Measurements from ENCODE around the gene POC5. TPM values are rescaled to one million over a fixed set of nuclear protein-coding genes. Genes with fewer than 3 reads are reported as not detected.

POC5 gene
- total and polyA plus RNA-seq, 2 of the 13 experiments (the other 11 are each of a cell fraction or from before 2014, with no cell fraction given), result 6.9 to 9.3 TPM

- ATAC-seq (peak; percentile 81), FAIRE-seq (no peak), DNase-seq (ENCODE audit: low spot score) (no peak)
- Histone ChIP-seq H3K9ac (ENCODE audit: insufficient read depth, low read depth, low read length) (no peak overlapping the region), H4K20me1 (ENCODE audit: insufficient read depth, low read length) (no peaks in the 10 kb centered on the region), H3K4me1 (ENCODE audit: insufficient read depth, low read length) (no peaks in the 10 kb centered on the region), H3K27me3 (ENCODE audit: control insufficient read depth in 1 of 2, insufficient read depth in 2 of 2, low read length in 2 of 2) (peaks cover 0 to 16% of the 10 kb centered on the region in 2 experiments; a peak in 1 of 5 replicates), H3K4me3 (replicated peaks in 1 of 3; ENCODE audit: insufficient read depth in 1 of 3, low read depth in 2 of 3, low read length in 3 of 3) (peak overlapping the region in 2 of 3 experiments; percentile 35 to 40; a peak in 2 of 6 replicates), H3K27ac (ENCODE audit: extremely low read length, insufficient read depth, low read length) (no peak overlapping the region), H3K79me2 (ENCODE audit: insufficient read depth, low read length) (no peaks in the 10 kb centered on the region), H3K9me3 (ENCODE audit: low read length) (no peaks in the 10 kb centered on the region), H3K36me3 (replicated peaks in 1 of 2; ENCODE audit: control insufficient read depth in 1 of 2, insufficient read depth in 2 of 2, low read length in 2 of 2) (no peaks in the 10 kb centered on the region), H3K4me2 (ENCODE audit: low read depth, low read length) (peak overlapping the region; percentile 49), H2AFZ (ENCODE audit: low read length) (no peak overlapping the region)
- ChIA-PET POLR2A (no interaction called here), CTCF (ENCODE audit: low intra/inter-chr PET ratio, low total read pairs) (no interaction called here)
- 24% methylated on average over 6 of the region's 9 CpGs for WGBS (ENCODE audit: low lambda C conversion rate)
- in situ Hi-C loops (cut with HindIII; ENCODE audit: extremely low pct_ligation_motif_present, low pct_unique_long_range_greater_than_20kb), result no loop called here
- intact Hi-C loops (cut with micrococcal nuclease; ENCODE audit: unreplicated experiment), result no loop called here
- TF ChIP-seq SRSF1 (optimal IDR thresholded peaks at IDR 0.05; ENCODE audit: low read depth, low read length) (no peak), REXO4 (CRISPR knock-in tag; IDR thresholded peaks at IDR 0.05; ENCODE audit: borderline replicate concordance) (no peak), ZBTB38 (CRISPR knock-in tag; IDR thresholded peaks at IDR 0.05) (no peak), ZNF235 (CRISPR knock-in tag; IDR thresholded peaks at IDR 0.05; ENCODE audit: borderline replicate concordance) (no peak), ZEB1 (IDR thresholded peaks at IDR 0.05; ENCODE audit: insufficient replicate concordance, low read depth) (no peak), TIGD3 (CRISPR knock-in tag; IDR thresholded peaks at IDR 0.05; ENCODE audit: borderline replicate concordance) (no peak), PBX3 (CRISPR knock-in tag; IDR thresholded peaks at IDR 0.05; ENCODE audit: borderline replicate concordance) (no peak), ZBED4 (CRISPR knock-in tag; IDR thresholded peaks at IDR 0.05; ENCODE audit: borderline replicate concordance) (no peak), IKZF5 (CRISPR knock-in tag; IDR thresholded peaks at IDR 0.05) (no peak), SAFB2 (CRISPR knock-in tag; IDR thresholded peaks at IDR 0.05; ENCODE audit: borderline replicate concordance, low read depth) (no peak), PLSCR1 (CRISPR knock-in tag; IDR thresholded peaks at IDR 0.05; ENCODE audit: borderline replicate concordance) (no peak), ZMAT5 (CRISPR knock-in tag; IDR thresholded peaks at IDR 0.05; ENCODE audit: borderline replicate concordance, low read depth) (no peak)
- no TSS peak for BruUV-seq (replicated peaks)
Measured at GRCh38 chr5:75656311-75657003, 60.8 kb downstream of the POC5 start.
